ENCODE measurements around the gene SNX11. TPM values are rescaled to one million over a fixed set of nuclear protein-coding genes. Genes with fewer than 3 reads are reported as not detected.
"Not testable (repeated sequence)": the region's sequence is repeated elsewhere in the genome, so short reads cannot be mapped to it uniquely, and the experiment has no call there.

SNX11 gene
- total and polyA plus RNA-seq, 5 donors from 2014 or later = 15.1 to 22.8 (median 20.8) TPM

GRCh38 chr17:48066656-48067055 is 40.9 kb upstream of the SNX11 start:
- Mint-ChIP-seq H3K9me3 (peaks cover 0 to 1% (median 0%) of the 10 kb centered on the region in 7 donors), H3K4me1 (peaks cover 0 to 8% (median 5%) of the 10 kb centered on the region in 4 donors), H3K27me3 (no peaks in the 10 kb centered on the region), H3K4me3 (no peak overlapping the region), H3K27ac (peak overlapping the region in 2 of 3 donors; percentile 53 to 87), H3K36me3 (peaks cover 34% of the 10 kb centered on the region)
- Histone ChIP-seq H3K4me1 (ENCODE audit: control insufficient read depth, insufficient read depth, low read length, poor library complexity, severe bottlenecking) (no peaks in the 10 kb centered on the region), H3K36me3 (ENCODE audit: control insufficient read depth, insufficient read depth, low read length) (peaks cover 45% of the 10 kb centered on the region), H3K27me3 (ENCODE audit: control insufficient read depth, insufficient read depth, low read length) (no peaks in the 10 kb centered on the region), H3K4me3 (ENCODE audit: low read depth, low read length) (no peak overlapping the region), H3K9me3 (ENCODE audit: control insufficient read depth in 2 of 2, low read length in 2 of 2) (no peaks in the 10 kb centered on the region), H3K27ac (ENCODE audit: insufficient read depth, low read length, poor library complexity, severe bottlenecking) (no peak overlapping the region)
- no peak for DNase-seq
- ATAC-seq (ENCODE audit: low read depth in 2 of 2) = no peak

- DNase-seq (no peak), ATAC-seq (ENCODE audit: low read depth in 2 of 2) (no peak)
- H3K27ac Mint-ChIP-seq = no peak overlapping the region
- H3K36me3 Mint-ChIP-seq = peaks cover 34% of the 10 kb centered on the region
- no peak overlapping the region for H3K4me3 Mint-ChIP-seq
- H3K36me3 ChIP-seq (ENCODE audit: control insufficient read depth, insufficient read depth, low read length) = peaks cover 42% of the 10 kb centered on the region
- H3K9me3 Mint-ChIP-seq = peaks cover 0 to 1% (median 0%) of the 10 kb centered on the region in 7 donors
- no peaks in the 10 kb centered on the region for H3K4me1 ChIP-seq (ENCODE audit: control insufficient read depth, insufficient read depth, low read length, poor library complexity, severe bottlenecking)
- H3K4me1 Mint-ChIP-seq = peaks cover 0 to 8% (median 5%) of the 10 kb centered on the region in 4 donors
- H3K27me3 Mint-ChIP-seq = no peaks in the 10 kb centered on the region
- no peak overlapping the region for H3K27ac ChIP-seq (ENCODE audit: insufficient read depth, low read length, poor library complexity, severe bottlenecking)
- H3K27me3 ChIP-seq (ENCODE audit: control insufficient read depth, insufficient read depth, low read length) = no peaks in the 10 kb centered on the region
- no peaks in the 10 kb centered on the region for H3K9me3 ChIP-seq (ENCODE audit: control insufficient read depth in 2 of 2, low read length in 2 of 2)
- H3K4me3 ChIP-seq (ENCODE audit: low read depth, low read length) = no peak overlapping the region
Measured at GRCh38 chr17:48067245-48067644, 40.3 kb upstream of the SNX11 start.

GRCh38 chr17:48067808-48068207 is 39.8 kb upstream of the SNX11 start:
- not testable (repeated sequence) for H3K4me1 ChIP-seq (ENCODE audit: control insufficient read depth, insufficient read depth, low read length, poor library complexity, severe bottlenecking); H3K9me3 Mint-ChIP-seq; H3K4me3 ChIP-seq (ENCODE audit: low read depth, low read length); ATAC-seq (ENCODE audit: low read depth in 2 of 2); H3K27me3 ChIP-seq (ENCODE audit: control insufficient read depth, insufficient read depth, low read length); H3K4me1 Mint-ChIP-seq; DNase-seq; H3K27ac ChIP-seq (ENCODE audit: insufficient read depth, low read length, poor library complexity, severe bottlenecking); H3K4me3 Mint-ChIP-seq; H3K27ac Mint-ChIP-seq; H3K9me3 ChIP-seq (ENCODE audit: control insufficient read depth in 2 of 2, low read length in 2 of 2); H3K27me3 Mint-ChIP-seq
- H3K36me3 ChIP-seq (ENCODE audit: control insufficient read depth, insufficient read depth, low read length) = peaks cover 39% of the 10 kb centered on the region
- H3K36me3 Mint-ChIP-seq = peaks cover 30% of the 10 kb centered on the region

- no peaks in the 10 kb centered on the region for H3K9me3 Mint-ChIP-seq
- Histone ChIP-seq H3K27ac (ENCODE audit: insufficient read depth, low read length, poor library complexity, severe bottlenecking) (no peak overlapping the region), H3K36me3 (ENCODE audit: control insufficient read depth, insufficient read depth, low read length) (peaks cover 32% of the 10 kb centered on the region), H3K27me3 (ENCODE audit: control insufficient read depth, insufficient read depth, low read length) (no peaks in the 10 kb centered on the region), H3K4me3 (ENCODE audit: low read depth, low read length) (no peak overlapping the region), H3K9me3 (ENCODE audit: control insufficient read depth in 2 of 2, low read length in 2 of 2) (no peaks in the 10 kb centered on the region), H3K4me1 (ENCODE audit: control insufficient read depth, insufficient read depth, low read length, poor library complexity, severe bottlenecking) (no peaks in the 10 kb centered on the region)
- H3K4me1 Mint-ChIP-seq = peaks cover 0 to 8% (median 4%) of the 10 kb centered on the region in 4 donors
- DNase-seq (peak in 1 of 3 donors; percentile 34), ATAC-seq (ENCODE audit: low read depth in 2 of 2) (no peak)
- H3K36me3 Mint-ChIP-seq = peaks cover 33% of the 10 kb centered on the region
- no peak overlapping the region for H3K4me3 Mint-ChIP-seq
- peaks cover 4% of the 10 kb centered on the region for H3K27me3 Mint-ChIP-seq
- peak overlapping the region in 2 of 3 donors; percentile 7 to 69 for H3K27ac Mint-ChIP-seq
Measured at GRCh38 chr17:48068491-48068961, 39.0 kb upstream of the SNX11 start.

GRCh38 chr17:48070195-48070594 is 37.4 kb upstream of the SNX11 start:
- Mint-ChIP-seq H3K36me3 (peaks cover 29% of the 10 kb centered on the region), H3K4me1 (peaks cover 6 to 15% (median 8%) of the 10 kb centered on the region in 4 donors)
- no peak for ATAC-seq (ENCODE audit: low read depth in 2 of 2)

GRCh38 chr17:48071654-48072053 is 35.9 kb upstream of the SNX11 start:
- Mint-ChIP-seq H3K36me3 (peaks cover 34% of the 10 kb centered on the region), H3K4me3 (no peak overlapping the region), H3K9me3 (no peaks in the 10 kb centered on the region), H3K4me1 (peaks cover 6 to 12% (median 6%) of the 10 kb centered on the region in 4 donors), H3K27me3 (peaks cover 4% of the 10 kb centered on the region), H3K27ac (no peak overlapping the region)
- H3K4me1 ChIP-seq (ENCODE audit: control insufficient read depth, insufficient read depth, low read length, poor library complexity, severe bottlenecking) = no peaks in the 10 kb centered on the region
- H3K9me3 ChIP-seq (ENCODE audit: control insufficient read depth in 2 of 2, low read length in 2 of 2) = no peaks in the 10 kb centered on the region
- no peak overlapping the region for H3K27ac ChIP-seq (ENCODE audit: insufficient read depth, low read length, poor library complexity, severe bottlenecking)
- H3K36me3 ChIP-seq (ENCODE audit: control insufficient read depth, insufficient read depth, low read length) = peaks cover 41% of the 10 kb centered on the region
- DNase-seq (no peak), ATAC-seq (ENCODE audit: low read depth in 2 of 2) (no peak)
- H3K4me3 ChIP-seq (ENCODE audit: low read depth, low read length) = no peak overlapping the region
- H3K27me3 ChIP-seq (ENCODE audit: control insufficient read depth, insufficient read depth, low read length) = no peaks in the 10 kb centered on the region

More at GRCh38 chr17:48070195-48070594, 37.4 kb upstream of the SNX11 start:
- Histone ChIP-seq H3K4me1 (ENCODE audit: control insufficient read depth, insufficient read depth, low read length, poor library complexity, severe bottlenecking) (no peaks in the 10 kb centered on the region), H3K9me3 (ENCODE audit: control insufficient read depth in 2 of 2, low read length in 2 of 2) (no peaks in the 10 kb centered on the region), H3K27me3 (ENCODE audit: control insufficient read depth, insufficient read depth, low read length) (no peaks in the 10 kb centered on the region), H3K4me3 (ENCODE audit: low read depth, low read length) (no peak overlapping the region), H3K27ac (ENCODE audit: insufficient read depth, low read length, poor library complexity, severe bottlenecking) (no peak overlapping the region), H3K36me3 (ENCODE audit: control insufficient read depth, insufficient read depth, low read length) (peaks cover 34% of the 10 kb centered on the region)
- H3K9me3 Mint-ChIP-seq = no peaks in the 10 kb centered on the region
- DNase-seq = no peak
- H3K27me3 Mint-ChIP-seq = peaks cover 4% of the 10 kb centered on the region
- H3K4me3 Mint-ChIP-seq = no peak overlapping the region
- no peak overlapping the region for H3K27ac Mint-ChIP-seq

- DNase-seq; H3K4me3 Mint-ChIP-seq; H3K27me3 Mint-ChIP-seq; ATAC-seq (ENCODE audit: low read depth in 2 of 2); H3K4me1 Mint-ChIP-seq; H3K27ac ChIP-seq (ENCODE audit: insufficient read depth, low read length, poor library complexity, severe bottlenecking); H3K9me3 Mint-ChIP-seq; H3K4me3 ChIP-seq (ENCODE audit: low read depth, low read length); H3K27ac Mint-ChIP-seq; H3K4me1 ChIP-seq (ENCODE audit: control insufficient read depth, insufficient read depth, low read length, poor library complexity, severe bottlenecking); H3K27me3 ChIP-seq (ENCODE audit: control insufficient read depth, insufficient read depth, low read length); H3K9me3 ChIP-seq (ENCODE audit: control insufficient read depth in 2 of 2, low read length in 2 of 2): not testable (repeated sequence)
- H3K36me3 ChIP-seq (ENCODE audit: control insufficient read depth, insufficient read depth, low read length) = peaks cover 41% of the 10 kb centered on the region
- peaks cover 30% of the 10 kb centered on the region for H3K36me3 Mint-ChIP-seq
Measured at GRCh38 chr17:48072811-48073210, 34.8 kb upstream of the SNX11 start.

- not testable (repeated sequence) for H3K4me3 Mint-ChIP-seq; H3K4me1 Mint-ChIP-seq; H3K9me3 ChIP-seq (ENCODE audit: control insufficient read depth in 2 of 2, low read length in 2 of 2); H3K9me3 Mint-ChIP-seq; H3K27ac ChIP-seq (ENCODE audit: insufficient read depth, low read length, poor library complexity, severe bottlenecking); DNase-seq; H3K27me3 ChIP-seq (ENCODE audit: control insufficient read depth, insufficient read depth, low read length); H3K27ac Mint-ChIP-seq; H3K27me3 Mint-ChIP-seq; H3K4me1 ChIP-seq (ENCODE audit: control insufficient read depth, insufficient read depth, low read length, poor library complexity, severe bottlenecking); ATAC-seq (ENCODE audit: low read depth in 2 of 2); H3K4me3 ChIP-seq (ENCODE audit: low read depth, low read length)
- H3K36me3 Mint-ChIP-seq = peaks cover 25% of the 10 kb centered on the region
- H3K36me3 ChIP-seq (ENCODE audit: control insufficient read depth, insufficient read depth, low read length) = peaks cover 37% of the 10 kb centered on the region
Measured at GRCh38 chr17:48073566-48074094, 33.9 kb upstream of the SNX11 start.
